HepG2 (cell line): ENCODE measurements around the gene RNASE11.

Experiments used
- ATF1 ChIP-seq: IDR thresholded peaks from 2 replicates; pipeline ENCODE4 v1.6.1; 2016; ENCODE audit warnings: mild to moderate bottlenecking, control low read depth
- CHD2 ChIP-seq: IDR thresholded peaks from 2 replicates; pipeline ENCODE4 v1.6.1; 2011; ENCODE audit warnings: low read depth, low read length, improper control_type of control experiment
- SRF ChIP-seq: IDR thresholded peaks from 2 replicates; pipeline ENCODE4 v1.6.1; 2011; ENCODE audit warnings: mild to moderate bottlenecking, low read depth, low read length, moderate library complexity
- TAF15 ChIP-seq: fragments of 200-400 bp; formaldehyde crosslinking; IDR thresholded peaks from one replicate; pipeline ENCODE4 v1.6.1; 2018; ENCODE audit warnings: mild to moderate bottlenecking, low read depth, low read length; ENCODE audit not compliant: poor library complexity, severe bottlenecking
- TCF7L2 ChIP-seq: IDR thresholded peaks from 2 replicates; pipeline ENCODE4 v1.6.1; 2011; ENCODE audit warnings: mild to moderate bottlenecking, low read depth, low read length, moderate library complexity
- ZNF33A ChIP-seq: sonication (generic); formaldehyde crosslinking; IDR thresholded peaks from 2 replicates; pipeline ENCODE4 v1.5.1; 2020; ENCODE audit warnings: missing genetic modification reagents, mild to moderate bottlenecking, moderate library complexity, borderline replicate concordance
- ZSCAN12 ChIP-seq: sonication (generic); formaldehyde crosslinking; IDR thresholded peaks from 2 replicates; pipeline ENCODE4 v1.9.0; 2021; ENCODE audit warnings: mild to moderate bottlenecking, missing genetic modification reagents
- TF ChIP-seq, protein P1 (sequence below): IDR thresholded peaks from 2 replicates; pipeline ENCODE4 v1.6.1; 2016; ENCODE audit warnings: low read depth, missing genetic modification reagents, missing compliant biosample characterization

DNA sequence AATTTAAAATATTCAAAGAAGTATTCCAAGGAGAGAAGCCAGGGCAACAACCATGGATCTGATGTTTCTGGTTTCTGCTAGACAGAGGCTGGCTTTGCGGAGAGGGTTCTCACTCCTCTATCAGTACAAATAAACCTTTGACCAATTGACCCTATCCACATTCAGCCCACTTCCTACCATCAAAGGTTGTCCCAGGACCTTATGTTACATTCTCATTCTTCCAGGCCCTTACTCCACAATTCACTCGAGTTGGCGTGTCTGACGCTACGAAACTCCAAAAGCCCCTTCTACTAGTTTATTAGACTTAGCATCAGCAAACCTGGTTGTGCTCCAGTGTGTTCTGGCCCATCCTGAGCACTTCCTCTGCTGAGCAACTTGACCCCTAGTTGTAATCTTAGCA, 28.2 kb upstream of the RNASE11 start:
- TF ChIP-seq ZSCAN12 (CRISPR knock-in tag) (0 out of 2 replicates have a peak, but pooled peaks have one; percentile 35), TAF15 (no peak), CHD2 (no peak), ATF1 (CRISPR knock-in tag) (no peak), SRF (no peak), TCF7L2 (no peak), ZNF33A (CRISPR knock-in tag) (no peak)
- TF ChIP-seq, protein P1, sequence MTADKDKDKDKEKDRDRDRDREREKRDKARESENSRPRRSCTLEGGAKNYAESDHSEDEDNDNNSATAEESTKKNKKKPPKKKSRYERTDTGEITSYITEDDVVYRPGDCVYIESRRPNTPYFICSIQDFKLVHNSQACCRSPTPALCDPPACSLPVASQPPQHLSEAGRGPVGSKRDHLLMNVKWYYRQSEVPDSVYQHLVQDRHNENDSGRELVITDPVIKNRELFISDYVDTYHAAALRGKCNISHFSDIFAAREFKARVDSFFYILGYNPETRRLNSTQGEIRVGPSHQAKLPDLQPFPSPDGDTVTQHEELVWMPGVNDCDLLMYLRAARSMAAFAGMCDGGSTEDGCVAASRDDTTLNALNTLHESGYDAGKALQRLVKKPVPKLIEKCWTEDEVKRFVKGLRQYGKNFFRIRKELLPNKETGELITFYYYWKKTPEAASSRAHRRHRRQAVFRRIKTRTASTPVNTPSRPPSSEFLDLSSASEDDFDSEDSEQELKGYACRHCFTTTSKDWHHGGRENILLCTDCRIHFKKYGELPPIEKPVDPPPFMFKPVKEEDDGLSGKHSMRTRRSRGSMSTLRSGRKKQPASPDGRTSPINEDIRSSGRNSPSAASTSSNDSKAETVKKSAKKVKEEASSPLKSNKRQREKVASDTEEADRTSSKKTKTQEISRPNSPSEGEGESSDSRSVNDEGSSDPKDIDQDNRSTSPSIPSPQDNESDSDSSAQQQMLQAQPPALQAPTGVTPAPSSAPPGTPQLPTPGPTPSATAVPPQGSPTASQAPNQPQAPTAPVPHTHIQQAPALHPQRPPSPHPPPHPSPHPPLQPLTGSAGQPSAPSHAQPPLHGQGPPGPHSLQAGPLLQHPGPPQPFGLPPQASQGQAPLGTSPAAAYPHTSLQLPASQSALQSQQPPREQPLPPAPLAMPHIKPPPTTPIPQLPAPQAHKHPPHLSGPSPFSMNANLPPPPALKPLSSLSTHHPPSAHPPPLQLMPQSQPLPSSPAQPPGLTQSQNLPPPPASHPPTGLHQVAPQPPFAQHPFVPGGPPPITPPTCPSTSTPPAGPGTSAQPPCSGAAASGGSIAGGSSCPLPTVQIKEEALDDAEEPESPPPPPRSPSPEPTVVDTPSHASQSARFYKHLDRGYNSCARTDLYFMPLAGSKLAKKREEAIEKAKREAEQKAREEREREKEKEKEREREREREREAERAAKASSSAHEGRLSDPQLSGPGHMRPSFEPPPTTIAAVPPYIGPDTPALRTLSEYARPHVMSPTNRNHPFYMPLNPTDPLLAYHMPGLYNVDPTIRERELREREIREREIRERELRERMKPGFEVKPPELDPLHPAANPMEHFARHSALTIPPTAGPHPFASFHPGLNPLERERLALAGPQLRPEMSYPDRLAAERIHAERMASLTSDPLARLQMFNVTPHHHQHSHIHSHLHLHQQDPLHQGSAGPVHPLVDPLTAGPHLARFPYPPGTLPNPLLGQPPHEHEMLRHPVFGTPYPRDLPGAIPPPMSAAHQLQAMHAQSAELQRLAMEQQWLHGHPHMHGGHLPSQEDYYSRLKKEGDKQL (CRISPR knock-in tag) = no peak
